A549 treated with Hydrocortisone at 1 μM for 4 hours (cell line): ENCODE measurements around the gene SRBD1. TPM values are rescaled to one million over a fixed set of nuclear protein-coding genes. Genes with fewer than 3 reads are reported as not detected.

ENCODE experiments used
- total RNA-seq: library from RNA; stranded (reverse); fragments of 200-300 nt; extraction: Qiagen RNA extraction; gene quantifications from 5 replicates; pipeline ENCODE4 v1.2.3, GENCODE V29; 2022

SRBD1 gene
- 7.6 to 11.1 TPM (median 8.3 TPM) in 5 replicates for total RNA-seq

GRCh38 chr2:45611020-45611859 lies at the start of gene SRBD1:
Gene SRBD1 (minus strand): TSS chr2:45611267. CDS start chr2:45605441, 5,826 bp downstream.

GRCh38 chr2:45651415-45652089 lies 40.5 kb upstream of the SRBD1 start, which contains the start of gene PRKCE:
Gene PRKCE (plus strand): TSS chr2:45651675.

Other genes with a start within 250 kb of the SRBD1 start
- gene PRKCE, start 40.4 kb upstream of the SRBD1 start, total RNA-seq: 8.0 to 10.4 TPM (median 9.7 TPM) in 5 replicates